Calu3 (cell line): ENCODE data around the gene LSMEM2. TPM values are rescaled to one million over a fixed set of nuclear protein-coding genes. Genes with fewer than 3 reads are reported as not detected.

Source experiments
- BruUV-seq: library from RNA; stranded (reverse); fragments of 400-500 nt; replicated peaks from 2 replicates; lab custom pipeline; 2021; lab: Mats Ljungman, UMichigan
- CTCF ChIA-PET: fragments of 300-600 bp; sonication (Branson Sonifier 250); formaldehyde crosslinking; loops from one replicate; lab custom pipeline; 2022; ENCODE audit warnings: antibody characterized with exemption; lab: Charles Lee
- DNase-seq: peaks from one replicate; pipeline ENCODE4 v3.0.0; 2022
- H3K27ac Mint-ChIP-seq: one replicate; pipeline ENCODE4 v1.8.0; 2022; ENCODE audit warnings: mixed read lengths; ENCODE audit not compliant: unreplicated experiment
- H3K27me3 Mint-ChIP-seq: one replicate; pipeline ENCODE4 v1.8.0; 2022; ENCODE audit warnings: mixed read lengths; ENCODE audit not compliant: unreplicated experiment
- H3K36me3 Mint-ChIP-seq: one replicate; pipeline ENCODE4 v1.8.0; 2022; ENCODE audit warnings: mild to moderate bottlenecking, moderate library complexity, mixed read lengths; ENCODE audit not compliant: insufficient read depth, unreplicated experiment
- H3K4me1 Mint-ChIP-seq: one replicate; pipeline ENCODE4 v1.8.0; 2022; ENCODE audit warnings: mild to moderate bottlenecking, low read depth, mixed read lengths; ENCODE audit not compliant: unreplicated experiment
- H3K4me3 Mint-ChIP-seq: one replicate; pipeline ENCODE4 v1.8.0; 2022; ENCODE audit warnings: mild to moderate bottlenecking, low read depth, moderate library complexity, mixed read lengths; ENCODE audit not compliant: unreplicated experiment
- H3K9me3 Mint-ChIP-seq: one replicate; pipeline ENCODE4 v1.8.0; 2022; ENCODE audit warnings: low read depth, mixed read lengths; ENCODE audit not compliant: unreplicated experiment
- intact Hi-C: fragments of 100-400 bp; cut with micrococcal nuclease; formaldehyde crosslinking; loops from one replicate; pipeline ENCODE4 v1.10.0; 2022; ENCODE audit not compliant: unreplicated experiment
- total RNA-seq: library from RNA; stranded (reverse); gene quantifications from 2 replicates; pipeline ENCODE4 v1.2.3, GENCODE V29; 2022
- TF ChIP-seq, protein P1 (sequence below): fragments of 200-600 bp; IDR thresholded peaks from one replicate; pipeline ENCODE4 v1.8.0; 2022; ENCODE audit warnings: antibody characterized with exemption; ENCODE audit not compliant: unreplicated experiment

The LSMEM2 gene
- total RNA-seq, 1 experiment from 2014 or later = not detected

- no peaks in the 10 kb centered on the region for H3K27me3 Mint-ChIP-seq
- BruUV-seq = no TSS peak
- H3K4me1 Mint-ChIP-seq = peaks cover 57% of the 10 kb centered on the region
- H3K36me3 Mint-ChIP-seq = peaks cover 40% of the 10 kb centered on the region
- CTCF ChIA-PET = interaction anchor here (0.6 kb wide), 1 partner anchor 81 kb away, joined by 3 read pairs; no protein-coding TSS in a partner anchor
- H3K27ac Mint-ChIP-seq = peak overlapping the region; percentile 80
- TF ChIP-seq, protein P1, sequence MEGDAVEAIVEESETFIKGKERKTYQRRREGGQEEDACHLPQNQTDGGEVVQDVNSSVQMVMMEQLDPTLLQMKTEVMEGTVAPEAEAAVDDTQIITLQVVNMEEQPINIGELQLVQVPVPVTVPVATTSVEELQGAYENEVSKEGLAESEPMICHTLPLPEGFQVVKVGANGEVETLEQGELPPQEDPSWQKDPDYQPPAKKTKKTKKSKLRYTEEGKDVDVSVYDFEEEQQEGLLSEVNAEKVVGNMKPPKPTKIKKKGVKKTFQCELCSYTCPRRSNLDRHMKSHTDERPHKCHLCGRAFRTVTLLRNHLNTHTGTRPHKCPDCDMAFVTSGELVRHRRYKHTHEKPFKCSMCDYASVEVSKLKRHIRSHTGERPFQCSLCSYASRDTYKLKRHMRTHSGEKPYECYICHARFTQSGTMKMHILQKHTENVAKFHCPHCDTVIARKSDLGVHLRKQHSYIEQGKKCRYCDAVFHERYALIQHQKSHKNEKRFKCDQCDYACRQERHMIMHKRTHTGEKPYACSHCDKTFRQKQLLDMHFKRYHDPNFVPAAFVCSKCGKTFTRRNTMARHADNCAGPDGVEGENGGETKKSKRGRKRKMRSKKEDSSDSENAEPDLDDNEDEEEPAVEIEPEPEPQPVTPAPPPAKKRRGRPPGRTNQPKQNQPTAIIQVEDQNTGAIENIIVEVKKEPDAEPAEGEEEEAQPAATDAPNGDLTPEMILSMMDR = no peak
- no peaks in the 10 kb centered on the region for H3K9me3 Mint-ChIP-seq
- H3K4me3 Mint-ChIP-seq = no peak overlapping the region
- no peak for DNase-seq
- intact Hi-C loops = no loop called here
Measured at GRCh38 chr3:50265571-50265970, 13.3 kb upstream of the LSMEM2 start.

DNA sequence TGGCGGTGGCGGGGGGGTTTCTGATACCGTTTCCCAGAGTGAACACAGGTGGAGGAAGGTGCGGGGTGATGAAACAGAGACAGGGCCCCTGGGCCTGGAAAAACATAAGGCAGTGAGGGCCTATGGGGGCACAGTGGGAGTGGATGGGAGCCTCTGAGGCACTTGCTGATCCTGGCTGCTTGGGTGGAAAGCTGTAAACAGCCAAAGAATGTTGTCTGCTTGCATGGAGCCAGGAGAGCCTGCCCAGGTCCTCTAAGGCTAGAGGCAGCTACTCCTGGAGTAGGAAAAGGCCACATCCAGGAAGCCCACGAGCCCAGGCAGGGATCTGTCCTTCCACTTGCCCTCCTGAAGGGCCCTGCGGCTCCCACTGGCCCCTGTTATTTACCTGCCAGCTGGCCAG lies 12.9 kb upstream of the LSMEM2 start:
- no peaks in the 10 kb centered on the region for H3K27me3 Mint-ChIP-seq
- H3K4me1 Mint-ChIP-seq = peaks cover 62% of the 10 kb centered on the region
- peak overlapping the region; percentile 80 for H3K27ac Mint-ChIP-seq
- no peak for DNase-seq
- H3K36me3 Mint-ChIP-seq = peaks cover 37% of the 10 kb centered on the region
- CTCF ChIA-PET = interaction anchor here (0.6 kb wide), 1 partner anchor 81 kb away, joined by 3 read pairs; no protein-coding TSS in a partner anchor
- intact Hi-C loops = no loop called here
- TF ChIP-seq, protein P1 = no peak
- H3K4me3 Mint-ChIP-seq = no peak overlapping the region
- H3K9me3 Mint-ChIP-seq = no peaks in the 10 kb centered on the region
- BruUV-seq = no TSS peak

- TSS peak; percentile 21 for BruUV-seq
- TF ChIP-seq, protein P1 = no peak
- Mint-ChIP-seq H3K4me1 (peaks cover 70% of the 10 kb centered on the region), H3K9me3 (no peaks in the 10 kb centered on the region), H3K27me3 (no peaks in the 10 kb centered on the region), H3K36me3 (peaks cover 38% of the 10 kb centered on the region), H3K27ac (no peak overlapping the region), H3K4me3 (no peak overlapping the region)
- intact Hi-C loops = no loop called here
- DNase-seq = no peak
- CTCF ChIA-PET = no interaction called here
Measured at GRCh38 chr3:50266836-50267235, 12.1 kb upstream of the LSMEM2 start.

DNA sequence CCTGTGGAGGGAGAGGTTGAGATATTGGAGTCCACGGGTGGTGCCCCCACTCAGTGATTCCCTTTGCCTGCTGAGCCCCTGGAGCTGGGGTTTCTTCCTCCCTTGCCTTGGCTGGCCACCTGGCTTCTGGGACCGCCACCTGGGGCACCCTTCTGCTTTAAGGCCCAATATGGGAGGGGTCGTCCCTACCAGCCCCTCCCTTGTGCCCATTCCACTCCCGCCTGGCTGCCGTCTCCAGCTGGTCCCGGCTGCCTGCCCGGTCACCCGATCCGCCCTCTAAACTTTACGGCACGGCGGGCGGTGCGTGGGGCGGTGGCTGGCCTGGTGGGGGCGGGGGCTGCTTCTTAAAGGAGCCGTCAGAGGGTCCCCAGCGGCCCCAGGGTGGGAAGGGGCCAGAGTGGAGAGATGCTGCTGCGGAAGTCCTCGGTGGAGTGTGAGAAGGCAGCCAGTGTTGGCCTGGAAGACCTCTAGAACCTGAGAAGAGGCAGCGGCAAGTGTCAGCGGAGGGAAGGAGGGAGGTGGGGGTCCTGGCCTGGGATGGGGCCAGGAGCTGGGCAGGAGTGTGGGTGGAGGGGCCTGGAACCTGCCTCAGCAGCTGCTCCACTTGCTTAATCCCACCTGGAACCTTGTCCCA lies 11.5 kb upstream of the LSMEM2 start:
- Mint-ChIP-seq H3K4me3 (no peak overlapping the region), H3K27me3 (no peaks in the 10 kb centered on the region), H3K4me1 (peaks cover 75% of the 10 kb centered on the region), H3K27ac (peak overlapping the region; percentile 44), H3K36me3 (peaks cover 40% of the 10 kb centered on the region), H3K9me3 (no peaks in the 10 kb centered on the region)
- CTCF ChIA-PET = no interaction called here
- TF ChIP-seq, protein P1 = no peak
- BruUV-seq = no TSS peak
- no peak for DNase-seq
- intact Hi-C loops = no loop called here
